Liver (tissue), 9 donors: ENCODE data around the gene EID2B. TPM values are rescaled to one million over a fixed set of nuclear protein-coding genes. Genes with fewer than 3 reads are reported as not detected.

Experiments used
- DNase-seq: peaks from one replicate; pipeline ENCODE4 v3.0.0-alpha.2; 2017; ENCODE audit warnings: low spot score
- H3K27ac ChIP-seq, 2 donors: one replicate each; pipeline ENCODE4 v1.7.0; 2013; ENCODE audit warnings: inconsistent platforms in 2 of 2, low read length in 2 of 2, control low read depth in 1 of 2, low read depth in 1 of 2, mild to moderate bottlenecking in 1 of 2
- H3K27me3 ChIP-seq, 4 donors: one replicate each; pipeline versions ENCODE4 v1.6.1 to v1.7.0; 2013; ENCODE audit warnings: low read length in 3 of 4, inconsistent platforms in 1 of 4, mild to moderate bottlenecking in 1 of 4, moderate library complexity in 1 of 4; ENCODE audit not compliant: control insufficient read depth in 4 of 4, insufficient read depth in 4 of 4
- H3K36me3 ChIP-seq, 4 donors: one replicate each; pipeline versions ENCODE4 v1.6.1 to v1.7.0; 2013; ENCODE audit warnings: low read length in 3 of 4, mild to moderate bottlenecking in 3 of 4, low read depth in 1 of 4, moderate library complexity in 1 of 4; ENCODE audit not compliant: control insufficient read depth in 4 of 4, insufficient read depth in 3 of 4
- H3K4me1 ChIP-seq, 4 donors: one replicate each; pipeline versions ENCODE4 v1.6.1 to v1.7.0; 2013; ENCODE audit warnings: low read length in 3 of 4, mild to moderate bottlenecking in 3 of 4, moderate library complexity in 1 of 4; ENCODE audit not compliant: control insufficient read depth in 4 of 4, insufficient read depth in 4 of 4
- H3K4me3 ChIP-seq, 3 donors: one replicate each; pipeline versions ENCODE4 v1.6.1 to v1.7.0; 2013; ENCODE audit warnings: low read length in 3 of 3, control low read depth in 1 of 3, low read depth in 1 of 3, mild to moderate bottlenecking in 1 of 3
- H3K9ac ChIP-seq, 2 donors: one replicate each; pipeline ENCODE4 v1.7.0; 2013; ENCODE audit warnings: low read length in 2 of 2, mild to moderate bottlenecking in 2 of 2, moderate library complexity in 2 of 2, control low read depth in 1 of 2, low read depth in 1 of 2
- H3K9me3 ChIP-seq, 4 donors: one replicate each; pipeline versions ENCODE4 v1.6.1 to v1.7.0; 2013; ENCODE audit warnings: low read length in 3 of 4; ENCODE audit not compliant: control insufficient read depth in 4 of 4
- EGR1 ChIP-seq, 2 donors: IDR thresholded peaks; 2 replicates each; pipeline ENCODE4 v1.6.1; 2016 to 2018; ENCODE audit warnings: antibody characterized with exemption in 2 of 2, low read depth in 2 of 2
- FOXA1 ChIP-seq: IDR thresholded peaks from 2 replicates; pipeline ENCODE4 v1.6.1; 2016; ENCODE audit warnings: antibody characterized with exemption
- FOXA2 ChIP-seq: IDR thresholded peaks from 2 replicates; pipeline ENCODE4 v1.6.1; 2016; ENCODE audit warnings: antibody characterized with exemption
- GABPA ChIP-seq, 2 donors: IDR thresholded peaks in 1 of 2; conservative IDR thresholded peaks in 1 of 2; 2 replicates each; pipeline ENCODE4 v1.6.1; 2016; ENCODE audit warnings: antibody characterized with exemption in 2 of 2, mild to moderate bottlenecking in 1 of 2, moderate library complexity in 1 of 2
- HNF4A ChIP-seq, 2 donors: conservative IDR thresholded peaks; 2 replicates each; pipeline ENCODE4 v1.6.1; 2016; ENCODE audit warnings: antibody characterized with exemption in 2 of 2, mild to moderate bottlenecking in 2 of 2
- HNF4G ChIP-seq: IDR thresholded peaks from 2 replicates; pipeline ENCODE4 v1.6.1; 2016; ENCODE audit warnings: antibody characterized with exemption
- JUND ChIP-seq, 2 donors: IDR thresholded peaks; 2 replicates each; pipeline ENCODE4 v1.6.1; 2016; ENCODE audit warnings: antibody characterized with exemption in 2 of 2
- NR2F2 ChIP-seq: IDR thresholded peaks from 2 replicates; pipeline ENCODE4 v1.6.1; 2016; ENCODE audit warnings: antibody characterized with exemption
- RAD21 ChIP-seq, 2 donors: IDR thresholded peaks; 2 replicates each; pipeline ENCODE4 v1.6.1; 2016; ENCODE audit warnings: antibody characterized with exemption in 2 of 2, mild to moderate bottlenecking in 2 of 2
- SP1 ChIP-seq: IDR thresholded peaks from 2 replicates; pipeline ENCODE4 v1.6.1; 2018; ENCODE audit warnings: antibody characterized with exemption, mild to moderate bottlenecking
- TAF1 ChIP-seq: conservative IDR thresholded peaks from 2 replicates; pipeline ENCODE4 v1.6.1; 2016; ENCODE audit warnings: antibody characterized with exemption, mild to moderate bottlenecking
- YY1 ChIP-seq: IDR thresholded peaks from 2 replicates; pipeline ENCODE4 v1.6.1; 2016; ENCODE audit warnings: antibody characterized with exemption, mild to moderate bottlenecking
- WGBS: extraction: QIAGEN DNeasy Blood & Tissue Kit; methylation state at CpG from one replicate; pipeline ENCODE4 v1.1.7; 2013; 5-methylcytosine and 5-hydroxymethylcytosine counted together
- polyA plus RNA-seq, 2 donors: library from polyadenylated mRNA; stranded (reverse) in 1 of 2; unstranded in 1 of 2; fragments of 200-250 nt in 1 of 2; fragments of >200 nt in 1 of 2; fragmentation: Nextera tagmentation in 1 of 2; extraction: Ambion mirVana in 1 of 2; gene quantifications; one replicate each; pipeline versions ENCODE4 v1.2.1 to v1.2.3, GENCODE V29; 2013 to 2015
- total RNA-seq, 2 donors: library from RNA; depleted of rRNA; stranded (reverse); fragments of >200 nt; gene quantifications; one replicate each; pipeline ENCODE4 v1.2.3, GENCODE V29; 2014
- TF ChIP-seq, protein P1 (sequence below): IDR thresholded peaks from 2 replicates; pipeline ENCODE4 v1.6.1; 2016; ENCODE audit warnings: antibody characterized with exemption, mild to moderate bottlenecking
- TF ChIP-seq, protein P2 (sequence below): fragments of 150-350 bp; IDR thresholded peaks from 2 replicates; pipeline ENCODE4 v1.5.1; 2017; ENCODE audit warnings: improper control_type of control experiment, low read depth, low read length; ENCODE audit not compliant: missing input control
- TF ChIP-seq, protein P3 (sequence below): IDR thresholded peaks from 2 replicates; pipeline ENCODE4 v1.6.1; 2016; ENCODE audit warnings: antibody characterized with exemption
- TF ChIP-seq, protein P4 (sequence below): IDR thresholded peaks from 2 replicates; pipeline ENCODE4 v1.6.1; 2016; ENCODE audit warnings: antibody characterized with exemption
- TF ChIP-seq, protein P5 (sequence below): IDR thresholded peaks from 2 replicates; pipeline ENCODE4 v1.6.1; 2016; ENCODE audit warnings: antibody characterized with exemption
- donor health status: healthy.
- donor health status: healthy.
- donor health status: healthy.
- donor health status: healthy.
- donor health status: healthy.

EID2B gene
- total and polyA plus RNA-seq, 4 donors: 0.38 to 1.4 (median 1.1) TPM

DNA sequence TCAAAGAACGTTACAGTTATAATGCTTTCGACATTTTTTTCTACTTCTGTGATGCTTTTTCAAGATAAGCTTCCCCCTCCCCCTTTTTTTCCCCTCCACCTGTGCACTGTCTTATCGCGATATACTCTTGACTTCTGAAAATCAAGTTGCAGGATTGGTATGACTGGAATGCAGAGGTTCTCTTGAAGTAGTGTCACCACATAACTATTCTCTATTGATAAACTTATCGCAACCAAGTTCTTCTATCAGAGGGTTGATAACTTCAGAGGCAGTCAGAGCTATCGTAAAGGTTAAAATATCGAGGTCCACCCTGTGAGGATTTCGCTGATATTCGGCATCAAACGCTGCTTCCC lies 6.5 kb upstream of the EID2B start:
- Histone ChIP-seq H3K27ac (peak overlapping the region; percentile 87 to 90), H3K36me3 (no peaks in the 10 kb centered on the region), H3K4me1 (peaks cover 0 to 16% (median 9%) of the 10 kb centered on the region in 4 donors), H3K27me3 (no peaks in the 10 kb centered on the region), H3K9me3 (no peaks in the 10 kb centered on the region), H3K9ac (peak overlapping the region; percentile 81 to 93), H3K4me3 (peak overlapping the region; percentile 94 to 99 (median 96))
- TF ChIP-seq FOXA2 (no peak), FOXA1 (no peak), RAD21 (IDR thresholded peaks at IDR 0.05) (no peak), YY1 (no peak)
- TF ChIP-seq, protein P1, sequence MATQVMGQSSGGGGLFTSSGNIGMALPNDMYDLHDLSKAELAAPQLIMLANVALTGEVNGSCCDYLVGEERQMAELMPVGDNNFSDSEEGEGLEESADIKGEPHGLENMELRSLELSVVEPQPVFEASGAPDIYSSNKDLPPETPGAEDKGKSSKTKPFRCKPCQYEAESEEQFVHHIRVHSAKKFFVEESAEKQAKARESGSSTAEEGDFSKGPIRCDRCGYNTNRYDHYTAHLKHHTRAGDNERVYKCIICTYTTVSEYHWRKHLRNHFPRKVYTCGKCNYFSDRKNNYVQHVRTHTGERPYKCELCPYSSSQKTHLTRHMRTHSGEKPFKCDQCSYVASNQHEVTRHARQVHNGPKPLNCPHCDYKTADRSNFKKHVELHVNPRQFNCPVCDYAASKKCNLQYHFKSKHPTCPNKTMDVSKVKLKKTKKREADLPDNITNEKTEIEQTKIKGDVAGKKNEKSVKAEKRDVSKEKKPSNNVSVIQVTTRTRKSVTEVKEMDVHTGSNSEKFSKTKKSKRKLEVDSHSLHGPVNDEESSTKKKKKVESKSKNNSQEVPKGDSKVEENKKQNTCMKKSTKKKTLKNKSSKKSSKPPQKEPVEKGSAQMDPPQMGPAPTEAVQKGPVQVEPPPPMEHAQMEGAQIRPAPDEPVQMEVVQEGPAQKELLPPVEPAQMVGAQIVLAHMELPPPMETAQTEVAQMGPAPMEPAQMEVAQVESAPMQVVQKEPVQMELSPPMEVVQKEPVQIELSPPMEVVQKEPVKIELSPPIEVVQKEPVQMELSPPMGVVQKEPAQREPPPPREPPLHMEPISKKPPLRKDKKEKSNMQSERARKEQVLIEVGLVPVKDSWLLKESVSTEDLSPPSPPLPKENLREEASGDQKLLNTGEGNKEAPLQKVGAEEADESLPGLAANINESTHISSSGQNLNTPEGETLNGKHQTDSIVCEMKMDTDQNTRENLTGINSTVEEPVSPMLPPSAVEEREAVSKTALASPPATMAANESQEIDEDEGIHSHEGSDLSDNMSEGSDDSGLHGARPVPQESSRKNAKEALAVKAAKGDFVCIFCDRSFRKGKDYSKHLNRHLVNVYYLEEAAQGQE: no peak
- TF ChIP-seq, protein P2, sequence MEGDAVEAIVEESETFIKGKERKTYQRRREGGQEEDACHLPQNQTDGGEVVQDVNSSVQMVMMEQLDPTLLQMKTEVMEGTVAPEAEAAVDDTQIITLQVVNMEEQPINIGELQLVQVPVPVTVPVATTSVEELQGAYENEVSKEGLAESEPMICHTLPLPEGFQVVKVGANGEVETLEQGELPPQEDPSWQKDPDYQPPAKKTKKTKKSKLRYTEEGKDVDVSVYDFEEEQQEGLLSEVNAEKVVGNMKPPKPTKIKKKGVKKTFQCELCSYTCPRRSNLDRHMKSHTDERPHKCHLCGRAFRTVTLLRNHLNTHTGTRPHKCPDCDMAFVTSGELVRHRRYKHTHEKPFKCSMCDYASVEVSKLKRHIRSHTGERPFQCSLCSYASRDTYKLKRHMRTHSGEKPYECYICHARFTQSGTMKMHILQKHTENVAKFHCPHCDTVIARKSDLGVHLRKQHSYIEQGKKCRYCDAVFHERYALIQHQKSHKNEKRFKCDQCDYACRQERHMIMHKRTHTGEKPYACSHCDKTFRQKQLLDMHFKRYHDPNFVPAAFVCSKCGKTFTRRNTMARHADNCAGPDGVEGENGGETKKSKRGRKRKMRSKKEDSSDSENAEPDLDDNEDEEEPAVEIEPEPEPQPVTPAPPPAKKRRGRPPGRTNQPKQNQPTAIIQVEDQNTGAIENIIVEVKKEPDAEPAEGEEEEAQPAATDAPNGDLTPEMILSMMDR: no peak
- TF ChIP-seq, protein P3, sequence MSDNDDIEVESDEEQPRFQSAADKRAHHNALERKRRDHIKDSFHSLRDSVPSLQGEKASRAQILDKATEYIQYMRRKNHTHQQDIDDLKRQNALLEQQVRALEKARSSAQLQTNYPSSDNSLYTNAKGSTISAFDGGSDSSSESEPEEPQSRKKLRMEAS: no peak
- 3% methylated on average over 10 of the region's 10 CpGs for WGBS
- DNase-seq: no peak

DNA sequence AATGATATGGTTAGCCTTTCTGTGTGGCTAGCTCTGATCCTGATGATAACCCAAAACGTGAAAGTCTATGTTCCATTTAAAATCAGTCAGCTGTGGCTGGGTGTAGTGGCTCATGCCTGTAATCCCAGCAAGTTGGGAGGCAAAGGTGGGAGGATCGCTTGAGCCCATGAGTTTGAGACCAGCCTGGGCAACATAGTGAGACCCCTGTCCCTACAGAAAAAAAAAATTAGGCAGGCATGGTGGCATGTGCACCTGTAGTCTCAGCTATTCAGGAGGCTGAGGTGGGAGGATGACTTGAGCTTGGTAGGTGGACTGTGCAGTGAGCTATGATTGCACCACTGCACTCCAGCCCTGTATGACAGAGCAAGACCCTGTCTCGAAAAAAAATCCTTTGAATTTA lies 1.1 kb upstream of the EID2B start:
- TF ChIP-seq NR2F2: no peak
- no peak for TF ChIP-seq HNF4A (conservative IDR thresholded peaks at IDR 0.05)
- no peak for TF ChIP-seq FOXA1
- no peak for TF ChIP-seq SP1
- TF ChIP-seq, protein P2: no peak
- TF ChIP-seq GABPA (IDR thresholded peaks at IDR 0.05 in 1 of 2, conservative IDR thresholded peaks at IDR 0.05 in 1 of 2): no peak
- TF ChIP-seq HNF4G: no peak
- no peak for TF ChIP-seq TAF1
- TF ChIP-seq, protein P4, sequence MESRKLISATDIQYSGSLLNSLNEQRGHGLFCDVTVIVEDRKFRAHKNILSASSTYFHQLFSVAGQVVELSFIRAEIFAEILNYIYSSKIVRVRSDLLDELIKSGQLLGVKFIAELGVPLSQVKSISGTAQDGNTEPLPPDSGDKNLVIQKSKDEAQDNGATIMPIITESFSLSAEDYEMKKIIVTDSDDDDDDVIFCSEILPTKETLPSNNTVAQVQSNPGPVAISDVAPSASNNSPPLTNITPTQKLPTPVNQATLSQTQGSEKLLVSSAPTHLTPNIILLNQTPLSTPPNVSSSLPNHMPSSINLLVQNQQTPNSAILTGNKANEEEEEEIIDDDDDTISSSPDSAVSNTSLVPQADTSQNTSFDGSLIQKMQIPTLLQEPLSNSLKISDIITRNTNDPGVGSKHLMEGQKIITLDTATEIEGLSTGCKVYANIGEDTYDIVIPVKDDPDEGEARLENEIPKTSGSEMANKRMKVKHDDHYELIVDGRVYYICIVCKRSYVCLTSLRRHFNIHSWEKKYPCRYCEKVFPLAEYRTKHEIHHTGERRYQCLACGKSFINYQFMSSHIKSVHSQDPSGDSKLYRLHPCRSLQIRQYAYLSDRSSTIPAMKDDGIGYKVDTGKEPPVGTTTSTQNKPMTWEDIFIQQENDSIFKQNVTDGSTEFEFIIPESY: no peak
- TF ChIP-seq JUND (IDR thresholded peaks at IDR 0.05): no peak
- TF ChIP-seq, protein P5, sequence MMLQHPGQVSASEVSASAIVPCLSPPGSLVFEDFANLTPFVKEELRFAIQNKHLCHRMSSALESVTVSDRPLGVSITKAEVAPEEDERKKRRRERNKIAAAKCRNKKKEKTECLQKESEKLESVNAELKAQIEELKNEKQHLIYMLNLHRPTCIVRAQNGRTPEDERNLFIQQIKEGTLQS: no peak
- TF ChIP-seq YY1: no peak
- TF ChIP-seq RAD21 (IDR thresholded peaks at IDR 0.05): no peak
- TF ChIP-seq EGR1 (IDR thresholded peaks at IDR 0.05; ENCODE audit: low read depth in 2 of 2): no peak
- H3K9me3 ChIP-seq: no peaks in the 10 kb centered on the region
- peaks cover 0 to 18% (median 14%) of the 10 kb centered on the region in 4 donors for H3K4me1 ChIP-seq
- 65% methylated on average over 3 of the region's 3 CpGs for WGBS
- no peak overlapping the region for H3K27ac ChIP-seq
- no peaks in the 10 kb centered on the region for H3K27me3 ChIP-seq
- H3K4me3 ChIP-seq: no peak overlapping the region
- DNase-seq: no peak
- no peaks in the 10 kb centered on the region for H3K36me3 ChIP-seq
- no peak overlapping the region for H3K9ac ChIP-seq
